Mesothelial cell of epicardium (in vitro differentiated cells): ENCODE data around the gene CWC27. TPM values are rescaled to one million over a fixed set of nuclear protein-coding genes. Genes with fewer than 3 reads are reported as not detected.

ENCODE experiments used
- DNase-seq, 2 experiments: peaks; one replicate each; pipeline ENCODE4 v3.0.0; 2021; ENCODE audit warnings: low spot score in 2 of 2; ENCODE audit not compliant: unreplicated experiment in 2 of 2
- H3K27ac Mint-ChIP-seq: 2 replicates; pipeline ENCODE4 v1.8.0; 2021; ENCODE audit warnings: mixed read lengths
- H3K27me3 Mint-ChIP-seq: 2 replicates; pipeline ENCODE4 v1.8.0; 2021; ENCODE audit warnings: low read depth, mixed read lengths
- H3K36me3 Mint-ChIP-seq: 2 replicates; pipeline ENCODE4 v1.8.0; 2021; ENCODE audit warnings: mixed read lengths
- H3K4me1 Mint-ChIP-seq: 2 replicates; pipeline ENCODE4 v1.8.0; 2021; ENCODE audit warnings: mixed read lengths
- H3K4me3 Mint-ChIP-seq: 2 replicates; pipeline ENCODE4 v1.8.0; 2021; ENCODE audit warnings: mild to moderate bottlenecking, moderate library complexity, mixed read lengths
- H3K9me3 Mint-ChIP-seq: 2 replicates; pipeline ENCODE4 v1.8.0; 2021; ENCODE audit warnings: mixed read lengths
- CTCF ChIP-seq: fragments of 200-600 bp; sonication (generic); IDR thresholded peaks from one replicate; pipeline ENCODE4 v1.5.0; 2021; ENCODE audit warnings: antibody characterized with exemption; ENCODE audit not compliant: unreplicated experiment
- total RNA-seq: library from RNA; stranded (reverse); gene quantifications from 3 replicates; pipeline ENCODE4 v1.2.1, GENCODE V29; 2021

The CWC27 gene
- total RNA-seq, 1 donor from 2014 or later = 30.0 TPM

- H3K4me3 Mint-ChIP-seq = no peak overlapping the region
- H3K36me3 Mint-ChIP-seq = peaks cover 3% of the 10 kb centered on the region
- H3K27me3 Mint-ChIP-seq = no peaks in the 10 kb centered on the region
- TF ChIP-seq CTCF = no peak
- H3K9me3 Mint-ChIP-seq = peaks cover 2% of the 10 kb centered on the region
- no peak for DNase-seq
- no peak overlapping the region for H3K27ac Mint-ChIP-seq
- peaks cover 13% of the 10 kb centered on the region for H3K4me1 Mint-ChIP-seq
These were observed 244.4 kb downstream of the CWC27 start for GRCh38 chr5:65013166-65013565.

GRCh38 chr5:65014769-65015168, 246.0 kb downstream of the CWC27 start:
- Mint-ChIP-seq H3K27ac (peak overlapping the region; percentile 20), H3K27me3 (no peaks in the 10 kb centered on the region), H3K4me3 (no peak overlapping the region), H3K9me3 (no peaks in the 10 kb centered on the region), H3K4me1 (peaks cover 13% of the 10 kb centered on the region), H3K36me3 (no peaks in the 10 kb centered on the region)
- no peak for TF ChIP-seq CTCF
- DNase-seq = no peak

- peaks cover 13% of the 10 kb centered on the region for H3K4me1 Mint-ChIP-seq
These were observed 247.0 kb downstream of the CWC27 start for GRCh38 chr5:65015767-65016166.

GRCh38 chr5:65017636-65018035, 248.9 kb downstream of the CWC27 start:
- no peak overlapping the region for H3K4me3 Mint-ChIP-seq
- H3K27ac Mint-ChIP-seq = no peak overlapping the region
- H3K4me1 Mint-ChIP-seq = peaks cover 17% of the 10 kb centered on the region
- H3K36me3 Mint-ChIP-seq = no peaks in the 10 kb centered on the region
- H3K9me3 Mint-ChIP-seq = no peaks in the 10 kb centered on the region
- no peak for DNase-seq
- H3K27me3 Mint-ChIP-seq = no peaks in the 10 kb centered on the region
- TF ChIP-seq CTCF = no peak

More at GRCh38 chr5:65015767-65016166, 247.0 kb downstream of the CWC27 start:
- no peak for TF ChIP-seq CTCF
- no peaks in the 10 kb centered on the region for H3K36me3 Mint-ChIP-seq
- H3K27me3 Mint-ChIP-seq = no peaks in the 10 kb centered on the region
- H3K4me3 Mint-ChIP-seq = no peak overlapping the region
- no peak for DNase-seq
- H3K9me3 Mint-ChIP-seq = no peaks in the 10 kb centered on the region
- no peak overlapping the region for H3K27ac Mint-ChIP-seq

- Mint-ChIP-seq H3K27me3 (no peaks in the 10 kb centered on the region), H3K4me3 (no peak overlapping the region), H3K4me1 (peaks cover 17% of the 10 kb centered on the region), H3K36me3 (no peaks in the 10 kb centered on the region), H3K9me3 (no peaks in the 10 kb centered on the region), H3K27ac (no peak overlapping the region)
- DNase-seq = no peak
- TF ChIP-seq CTCF = no peak
These were observed 250.0 kb downstream of the CWC27 start for GRCh38 chr5:65018763-65019162.

GRCh38 chr5:65020492-65020891, 251.8 kb downstream of the CWC27 start:
- no peaks in the 10 kb centered on the region for H3K27me3 Mint-ChIP-seq
- no peak overlapping the region for H3K27ac Mint-ChIP-seq
- H3K4me3 Mint-ChIP-seq = no peak overlapping the region
- no peak for TF ChIP-seq CTCF
- H3K9me3 Mint-ChIP-seq = peaks cover 6% of the 10 kb centered on the region
- H3K36me3 Mint-ChIP-seq = no peaks in the 10 kb centered on the region
- peaks cover 9% of the 10 kb centered on the region for H3K4me1 Mint-ChIP-seq
- DNase-seq = no peak
